AG04449 (cell line): Measurements from ENCODE around the gene CEP128.

ENCODE experiments used
- CTCF ChIA-PET: fragments of 350-600 bp; formaldehyde crosslinking; extraction: SDS; loops from one replicate; lab custom pipeline; 2021; ENCODE audit warnings: antibody characterized with exemption; lab: Yijun Ruan, JAX
- POLR2A ChIA-PET: fragments of 400-600, 350-600 bp; formaldehyde crosslinking; extraction: SDS; loops from one replicate; lab custom pipeline; 2020; ENCODE audit warnings: antibody characterized with exemption, inconsistent platforms; lab: Yijun Ruan, JAX
- DNase-seq: peaks from one replicate; pipeline ENCODE4 v3.0.0-alpha.2; 2010; ENCODE audit warnings: low read depth, low spot score
- H3K4me3 ChIP-seq: 2 replicates; pipeline ENCODE4 v1.5.1; 2011; ENCODE audit warnings: low read depth, mild to moderate bottlenecking, control low read depth, low read length
- CTCF ChIP-seq: IDR thresholded peaks from one replicate; pipeline ENCODE4 v1.5.1; 2011; ENCODE audit warnings: mild to moderate bottlenecking, moderate library complexity, low read length, control low read depth, inconsistent platforms; ENCODE audit not compliant: insufficient read depth; ENCODE audit errors: missing control alignments

The CEP128 gene

GRCh38 chr14:80669426-80669825 is 272.1 kb downstream of the CEP128 start:
- no peak for TF ChIP-seq CTCF
- DNase-seq, result peak; percentile 12
- POLR2A ChIA-PET, result no interaction called here
- CTCF ChIA-PET, result no interaction called here
- no peak overlapping the region for H3K4me3 ChIP-seq

DNA sequence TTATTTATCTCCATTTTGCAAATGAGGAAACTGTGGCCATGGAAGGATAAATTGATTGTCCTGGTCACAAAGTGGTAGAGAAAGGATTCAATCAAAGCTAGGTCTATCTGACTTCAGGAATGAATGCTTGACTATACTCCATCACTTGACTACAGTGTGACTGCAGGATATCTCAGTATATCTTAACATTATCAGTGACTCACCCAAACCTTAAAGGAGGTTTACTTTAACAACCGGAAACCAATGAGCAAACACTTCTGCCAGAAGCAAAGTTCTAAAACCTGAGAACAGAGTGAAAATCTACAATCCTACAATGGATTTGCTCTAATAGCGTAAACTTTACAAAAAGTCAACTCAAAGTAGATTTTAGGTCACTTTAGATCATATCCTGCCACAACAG is 277.0 kb downstream of the CEP128 start:
- ChIA-PET POLR2A (no interaction called here), CTCF (no interaction called here)
- DNase-seq, result no peak
- no peak overlapping the region for H3K4me3 ChIP-seq
- no peak for TF ChIP-seq CTCF

- no peak overlapping the region for H3K4me3 ChIP-seq
- no peak for TF ChIP-seq CTCF
- POLR2A ChIA-PET, result no interaction called here
- no peak for DNase-seq
- CTCF ChIA-PET, result no interaction called here
Observed at GRCh38 chr14:80663541-80663940, 278.0 kb downstream of the CEP128 start.

DNA sequence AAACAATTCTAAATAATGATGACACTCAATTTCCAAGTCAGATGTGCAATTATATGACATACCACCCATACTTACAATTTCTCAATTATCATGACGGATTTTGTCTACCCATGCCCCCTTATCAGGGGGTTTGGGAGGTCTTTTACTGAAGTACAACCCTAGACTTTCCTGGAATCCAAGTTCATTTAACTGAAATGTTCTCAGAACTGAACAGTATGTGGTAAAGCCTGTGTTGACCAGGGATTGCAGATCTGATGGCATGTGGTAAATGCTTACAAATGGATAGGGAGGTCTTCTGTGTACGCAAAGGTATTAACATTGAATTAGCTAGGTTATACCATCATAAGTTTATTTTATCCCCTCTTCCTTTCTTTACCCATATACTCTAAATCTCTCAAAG is 281.8 kb downstream of the CEP128 start:
- H3K4me3 ChIP-seq, result no peak overlapping the region
- no peak for DNase-seq
- ChIA-PET CTCF (no interaction called here), POLR2A (no interaction called here)
- TF ChIP-seq CTCF, result no peak

DNA sequence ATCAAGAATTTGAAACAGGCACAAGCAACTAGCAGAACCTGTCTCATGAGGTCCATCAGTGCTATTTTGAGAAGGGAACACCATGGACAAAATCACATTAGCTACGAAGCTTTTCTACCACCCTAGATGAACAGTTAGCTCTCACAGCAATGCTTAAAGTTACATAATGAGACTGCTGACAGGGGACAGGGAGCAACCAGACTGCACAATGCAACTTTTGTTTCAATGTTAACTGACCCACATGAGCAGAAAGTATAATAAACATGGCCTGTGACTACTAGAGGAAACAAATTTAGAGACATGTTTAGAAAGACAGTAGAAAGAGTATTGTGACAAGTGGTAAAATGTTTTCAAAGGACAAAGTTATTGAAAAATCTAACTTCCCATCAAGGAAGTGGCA is 282.8 kb downstream of the CEP128 start:
- no peak for DNase-seq
- H3K4me3 ChIP-seq, result no peak overlapping the region
- ChIA-PET POLR2A (no interaction called here), CTCF (no interaction called here)
- no peak for TF ChIP-seq CTCF

DNA sequence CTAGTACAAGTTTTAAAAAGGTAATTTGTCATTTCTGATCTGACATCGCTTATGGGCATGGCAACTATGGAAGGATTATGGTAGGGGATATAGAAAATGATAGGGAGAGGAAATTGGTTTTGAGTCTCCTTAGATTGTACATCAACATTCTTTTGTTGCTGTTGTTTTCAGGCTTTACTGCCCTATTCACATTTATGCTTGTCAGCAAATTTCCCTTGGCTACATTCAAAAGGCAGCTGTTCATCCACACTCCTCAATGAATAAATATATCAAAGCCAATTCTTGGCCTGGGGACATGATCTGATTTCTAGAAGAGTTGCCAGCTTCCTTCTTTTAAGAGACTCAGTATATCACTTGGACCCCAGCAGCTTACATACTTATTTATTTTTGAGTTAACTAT is 283.4 kb downstream of the CEP128 start:
- CTCF ChIA-PET, result no interaction called here
- POLR2A ChIA-PET, result no interaction called here

More for the DNA sequence above, 283.4 kb downstream of the CEP128 start:
- DNase-seq, result no peak
- no peak overlapping the region for H3K4me3 ChIP-seq
- TF ChIP-seq CTCF, result no peak
